RWPE2 (cell line): ENCODE results near the gene SRGAP1.
A peak's percentile ranks its signal among the peaks of the same experiment; 100 is the strongest.

Experiments
- ATAC-seq: fragments of 200-7000 bp; cut with Tn5 transposase; 3 replicates; pipeline ENCODE4 v1.9.1; 2021; ENCODE audit warnings: low read depth
- DNase-seq: peaks from one replicate; pipeline ENCODE4 v3.0.0-alpha.2; 2020; ENCODE audit warnings: low spot score
- H3K27ac ChIP-seq: fragments of 450-650 bp; 2 replicates; pipeline ENCODE4 v1.5.1; 2017; ENCODE audit warnings: mild to moderate bottlenecking; ENCODE audit not compliant: poor library complexity, severe bottlenecking
- H3K27me3 ChIP-seq: fragments of 250-450 bp; sonication (Bioruptor Pico); 2 replicates; pipeline ENCODE4 v1.5.1; 2021; ENCODE audit warnings: mild to moderate bottlenecking, moderate library complexity; ENCODE audit not compliant: insufficient read depth, poor library complexity, severe bottlenecking
- H3K36me3 ChIP-seq: fragments of 250-450 bp; sonication (Bioruptor Pico); 2 replicates; pipeline ENCODE4 v1.5.1; 2020; ENCODE audit warnings: low read depth, mild to moderate bottlenecking, moderate library complexity
- H3K4me1 ChIP-seq: fragments of 250-450 bp; sonication (Bioruptor Pico); 2 replicates; pipeline ENCODE4 v1.5.1; 2021; ENCODE audit warnings: mild to moderate bottlenecking, moderate library complexity; ENCODE audit not compliant: insufficient read depth, poor library complexity, severe bottlenecking
- H3K4me3 ChIP-seq: fragments of 250-450 bp; sonication (Bioruptor Pico); 2 replicates; pipeline ENCODE4 v1.5.1; 2021; ENCODE audit warnings: mild to moderate bottlenecking, moderate library complexity; ENCODE audit not compliant: severe bottlenecking
- H3K9me3 ChIP-seq: fragments of 250-450 bp; sonication (Bioruptor Pico); 2 replicates; pipeline ENCODE4 v1.5.1; 2021; ENCODE audit warnings: mild to moderate bottlenecking, moderate library complexity; ENCODE audit not compliant: severe bottlenecking
- TF ChIP-seq, protein P1 (sequence below): fragments of 450-650 bp; IDR thresholded peaks from one replicate; pipeline ENCODE4 v1.5.1; 2017; ENCODE audit warnings: mild to moderate bottlenecking, moderate library complexity; ENCODE audit not compliant: poor library complexity, severe bottlenecking

SRGAP1 gene

GRCh38 chr12:64171715-64172114 lies 327.2 kb downstream of the SRGAP1 start:
- Histone ChIP-seq H3K4me3 (no peak overlapping the region), H3K36me3 (no peaks in the 10 kb centered on the region), H3K4me1 (peaks cover 24% of the 10 kb centered on the region), H3K9me3 (no peaks in the 10 kb centered on the region), H3K27me3 (no peaks in the 10 kb centered on the region), H3K27ac (peak overlapping the region; percentile 71)
- ATAC-seq (peak; percentile 62; the same call in 2 of the 3 replicates), DNase-seq (no peak)
- TF ChIP-seq, protein P1, sequence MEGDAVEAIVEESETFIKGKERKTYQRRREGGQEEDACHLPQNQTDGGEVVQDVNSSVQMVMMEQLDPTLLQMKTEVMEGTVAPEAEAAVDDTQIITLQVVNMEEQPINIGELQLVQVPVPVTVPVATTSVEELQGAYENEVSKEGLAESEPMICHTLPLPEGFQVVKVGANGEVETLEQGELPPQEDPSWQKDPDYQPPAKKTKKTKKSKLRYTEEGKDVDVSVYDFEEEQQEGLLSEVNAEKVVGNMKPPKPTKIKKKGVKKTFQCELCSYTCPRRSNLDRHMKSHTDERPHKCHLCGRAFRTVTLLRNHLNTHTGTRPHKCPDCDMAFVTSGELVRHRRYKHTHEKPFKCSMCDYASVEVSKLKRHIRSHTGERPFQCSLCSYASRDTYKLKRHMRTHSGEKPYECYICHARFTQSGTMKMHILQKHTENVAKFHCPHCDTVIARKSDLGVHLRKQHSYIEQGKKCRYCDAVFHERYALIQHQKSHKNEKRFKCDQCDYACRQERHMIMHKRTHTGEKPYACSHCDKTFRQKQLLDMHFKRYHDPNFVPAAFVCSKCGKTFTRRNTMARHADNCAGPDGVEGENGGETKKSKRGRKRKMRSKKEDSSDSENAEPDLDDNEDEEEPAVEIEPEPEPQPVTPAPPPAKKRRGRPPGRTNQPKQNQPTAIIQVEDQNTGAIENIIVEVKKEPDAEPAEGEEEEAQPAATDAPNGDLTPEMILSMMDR = no peak

- Histone ChIP-seq H3K4me3 (no peak overlapping the region), H3K27me3 (no peaks in the 10 kb centered on the region), H3K36me3 (no peaks in the 10 kb centered on the region), H3K4me1 (peaks cover 24% of the 10 kb centered on the region), H3K9me3 (no peaks in the 10 kb centered on the region), H3K27ac (peak overlapping the region; percentile 71)
- ATAC-seq (no peak), DNase-seq (no peak)
- TF ChIP-seq, protein P1 = no peak
Measured at GRCh38 chr12:64172143-64172970, 327.9 kb downstream of the SRGAP1 start.

DNA sequence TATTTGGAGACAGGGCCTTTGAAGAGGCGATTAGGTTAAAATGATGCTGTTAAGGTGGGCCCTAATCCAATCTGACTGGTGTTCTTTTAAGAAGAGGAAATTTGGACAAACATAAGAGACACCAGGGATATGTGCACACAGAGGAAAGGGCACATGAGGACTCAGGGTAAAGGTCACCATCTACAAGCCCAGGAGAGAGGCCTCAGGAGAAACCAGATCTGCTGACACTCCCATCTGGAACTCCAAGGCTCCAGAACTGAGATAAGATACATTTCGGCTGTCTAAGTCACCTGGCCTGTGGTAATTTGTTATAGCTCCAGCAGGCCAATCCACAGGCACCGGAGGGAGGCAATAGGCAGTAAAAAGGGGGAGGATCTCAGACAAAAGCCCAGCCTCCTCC lies 329.0 kb downstream of the SRGAP1 start:
- Histone ChIP-seq H3K36me3 (no peaks in the 10 kb centered on the region), H3K4me1 (peaks cover 31% of the 10 kb centered on the region), H3K4me3 (no peak overlapping the region), H3K27ac (peak overlapping the region; percentile 71), H3K9me3 (no peaks in the 10 kb centered on the region), H3K27me3 (no peaks in the 10 kb centered on the region)
- TF ChIP-seq, protein P1 = no peak
- ATAC-seq (no peak), DNase-seq (no peak)

DNA sequence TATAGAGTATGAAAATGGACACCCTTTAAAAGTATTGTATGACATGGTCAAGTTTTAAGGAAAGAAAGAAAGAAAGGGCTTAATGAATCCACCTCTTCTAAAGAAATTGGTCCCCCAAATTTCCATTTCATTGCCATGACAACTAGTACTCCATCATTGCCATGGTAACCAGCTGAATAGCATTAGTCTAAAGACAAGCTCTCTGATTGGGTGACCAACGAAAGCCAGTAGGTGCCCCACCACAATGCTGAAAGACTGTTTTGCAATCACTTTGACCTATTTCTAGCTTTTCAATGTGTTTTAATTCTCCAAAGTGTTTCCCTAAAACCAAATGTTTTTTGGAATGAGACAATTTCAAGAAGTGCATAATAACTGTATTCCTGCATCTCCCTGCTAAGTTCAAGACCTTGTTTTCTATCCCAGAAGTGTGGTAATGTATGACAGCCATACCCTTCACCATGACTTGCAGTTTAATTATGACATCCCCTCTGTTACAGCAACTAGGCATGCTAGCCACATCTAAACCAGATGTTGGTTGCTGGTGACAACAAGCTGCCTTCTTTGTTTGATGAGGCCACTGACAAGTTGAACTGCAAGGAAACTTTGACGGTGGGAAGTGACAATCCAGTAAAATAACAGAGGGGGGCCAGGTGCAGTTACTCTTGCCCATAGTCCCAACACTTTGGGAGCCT lies 330.9 kb downstream of the SRGAP1 start:
- H3K27me3 ChIP-seq = no peaks in the 10 kb centered on the region
- H3K4me3 ChIP-seq = no peak overlapping the region
- ATAC-seq = no peak
- no peak overlapping the region for H3K27ac ChIP-seq
- H3K9me3 ChIP-seq = no peaks in the 10 kb centered on the region
- H3K36me3 ChIP-seq = no peaks in the 10 kb centered on the region
- peaks cover 28% of the 10 kb centered on the region for H3K4me1 ChIP-seq
- TF ChIP-seq, protein P1 = no peak
- no peak for DNase-seq
